Neuronal stem cell (in vitro differentiated cells): ENCODE data around the gene OR10AD1. TPM values are rescaled to one million over a fixed set of nuclear protein-coding genes. Genes with fewer than 3 reads are reported as not detected.

Experiments used
- DNase-seq: peaks from one replicate; pipeline ENCODE4 v3.0.0-alpha.2; 2013; ENCODE audit warnings: low spot score
- H2AFZ ChIP-seq: one replicate; pipeline ENCODE4 v1.6.1; 2013; ENCODE audit warnings: mild to moderate bottlenecking, low read length, inconsistent platforms
- H2AK5ac ChIP-seq: 2 replicates; pipeline ENCODE4 v1.6.1; 2013; ENCODE audit warnings: low read depth, mild to moderate bottlenecking, inconsistent platforms, low read length, moderate library complexity, mixed read lengths
- H2BK120ac ChIP-seq: 2 replicates; pipeline ENCODE4 v1.6.1; 2013; ENCODE audit warnings: low read depth, mild to moderate bottlenecking, inconsistent platforms, low read length, moderate library complexity, mixed read lengths
- H2BK12ac ChIP-seq: one replicate; pipeline ENCODE4 v1.6.1; 2013; ENCODE audit warnings: low read length, inconsistent platforms
- H2BK15ac ChIP-seq: 2 replicates; pipeline ENCODE4 v1.6.1; 2013; ENCODE audit warnings: mild to moderate bottlenecking, low read length, inconsistent platforms, mixed read lengths
- H2BK5ac ChIP-seq: one replicate; pipeline ENCODE4 v1.6.1; 2013; ENCODE audit warnings: inconsistent platforms, mild to moderate bottlenecking, low read length, moderate library complexity
- H3K14ac ChIP-seq: one replicate; pipeline ENCODE4 v1.6.1; 2013; ENCODE audit warnings: low read length, inconsistent platforms
- H3K18ac ChIP-seq: 2 replicates; pipeline ENCODE4 v1.6.1; 2013; ENCODE audit warnings: low read length, inconsistent platforms
- H3K23ac ChIP-seq: 2 replicates; pipeline ENCODE4 v1.6.1; 2013; ENCODE audit warnings: low read depth, mild to moderate bottlenecking, mixed read lengths, low read length, inconsistent platforms; ENCODE audit not compliant: poor library complexity
- H3K27ac ChIP-seq: replicated peaks from 3 replicates; pipeline ENCODE4 v1.5.1; 2013; ENCODE audit warnings: low read length, inconsistent platforms
- H3K27me3 ChIP-seq, 3 experiments: 2 replicates each; pipeline ENCODE4 v1.6.1; 2013; ENCODE audit warnings: low read length in 3 of 3, mild to moderate bottlenecking in 2 of 3, inconsistent platforms in 1 of 3, low read depth in 1 of 3, mixed read lengths in 1 of 3, moderate library complexity in 1 of 3; ENCODE audit not compliant: control insufficient read depth in 3 of 3, insufficient read depth in 3 of 3
- H3K36me3 ChIP-seq, 2 donors: replicated peaks in 1 of 2; 2 replicates each; pipeline ENCODE4 v1.6.1; 2013; ENCODE audit warnings: low read length in 2 of 2; ENCODE audit not compliant: control insufficient read depth in 2 of 2, insufficient read depth in 2 of 2
- H3K4ac ChIP-seq: 2 replicates; pipeline ENCODE4 v1.6.1; 2013; ENCODE audit warnings: inconsistent platforms, mild to moderate bottlenecking, low read length, moderate library complexity
- H3K4me1 ChIP-seq, 2 donors: 1 replicate in 1 of 2; 2 replicates in 1 of 2; pipeline ENCODE4 v1.6.1; 2013; ENCODE audit warnings: low read length in 2 of 2, low read depth in 1 of 2; ENCODE audit not compliant: control insufficient read depth in 2 of 2, insufficient read depth in 1 of 2
- H3K4me2 ChIP-seq: one replicate; pipeline ENCODE4 v1.6.1; 2013; ENCODE audit warnings: mild to moderate bottlenecking, low read length, inconsistent platforms; ENCODE audit not compliant: insufficient read depth, poor library complexity, severe bottlenecking
- H3K4me3 ChIP-seq, 2 donors: 2 replicates each; pipeline ENCODE4 v1.5.1; 2013; ENCODE audit warnings: low read length in 2 of 2, mild to moderate bottlenecking in 2 of 2, inconsistent platforms in 1 of 2, moderate library complexity in 1 of 2
- H3K79me1 ChIP-seq: one replicate; pipeline ENCODE4 v1.6.1; 2013; ENCODE audit warnings: low read depth, mild to moderate bottlenecking, inconsistent platforms, low read length, moderate library complexity
- H3K9ac ChIP-seq: one replicate; pipeline ENCODE4 v1.6.1; 2013; ENCODE audit warnings: mild to moderate bottlenecking, low read depth, low read length, inconsistent platforms; ENCODE audit not compliant: poor library complexity
- H3K9me3 ChIP-seq, 2 donors: replicated peaks in 1 of 2; 2 replicates each; pipeline versions ENCODE3 to v1.6.1; 2013; ENCODE audit warnings: low read length in 2 of 2, mild to moderate bottlenecking in 2 of 2, inconsistent platforms in 1 of 2, low read depth in 1 of 2, mixed read lengths in 1 of 2, moderate library complexity in 1 of 2; ENCODE audit not compliant: control insufficient read depth in 2 of 2, insufficient read depth in 1 of 2
- H4K8ac ChIP-seq: one replicate; pipeline ENCODE4 v1.6.1; 2013; ENCODE audit warnings: low read depth, mild to moderate bottlenecking, inconsistent platforms, low read length, moderate library complexity
- H4K91ac ChIP-seq: one replicate; pipeline ENCODE4 v1.6.1; 2013; ENCODE audit warnings: low read length, low read depth, mild to moderate bottlenecking, inconsistent platforms; ENCODE audit not compliant: poor library complexity
- WGBS, 2 donors: extraction: QIAGEN DNeasy Blood & Tissue Kit; methylation state at CpG; one replicate each; pipeline ENCODE4 v1.1.7; 2013; ENCODE audit warnings: missing lambda C conversion rate in 2 of 2, mixed read lengths in 1 of 2; ENCODE audit not compliant: insufficient read length in 2 of 2, insufficient replicate concordance in 1 of 2; ENCODE audit errors: extremely low coverage in 2 of 2; 5-methylcytosine and 5-hydroxymethylcytosine counted together
- polyA plus RNA-seq, 2 experiments: library from polyadenylated mRNA; stranded (reverse); fragments of 200-250 nt; gene quantifications; one replicate each; pipeline ENCODE4 v1.2.3, GENCODE V29; 2013

Gene OR10AD1, protein sequence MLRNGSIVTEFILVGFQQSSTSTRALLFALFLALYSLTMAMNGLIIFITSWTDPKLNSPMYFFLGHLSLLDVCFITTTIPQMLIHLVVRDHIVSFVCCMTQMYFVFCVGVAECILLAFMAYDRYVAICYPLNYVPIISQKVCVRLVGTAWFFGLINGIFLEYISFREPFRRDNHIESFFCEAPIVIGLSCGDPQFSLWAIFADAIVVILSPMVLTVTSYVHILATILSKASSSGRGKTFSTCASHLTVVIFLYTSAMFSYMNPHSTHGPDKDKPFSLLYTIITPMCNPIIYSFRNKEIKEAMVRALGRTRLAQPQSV
- polyA plus RNA-seq (2013, experiment 1 of 2) = not detected
- polyA plus RNA-seq (2013, experiment 2 of 2) = not detected

DNA sequence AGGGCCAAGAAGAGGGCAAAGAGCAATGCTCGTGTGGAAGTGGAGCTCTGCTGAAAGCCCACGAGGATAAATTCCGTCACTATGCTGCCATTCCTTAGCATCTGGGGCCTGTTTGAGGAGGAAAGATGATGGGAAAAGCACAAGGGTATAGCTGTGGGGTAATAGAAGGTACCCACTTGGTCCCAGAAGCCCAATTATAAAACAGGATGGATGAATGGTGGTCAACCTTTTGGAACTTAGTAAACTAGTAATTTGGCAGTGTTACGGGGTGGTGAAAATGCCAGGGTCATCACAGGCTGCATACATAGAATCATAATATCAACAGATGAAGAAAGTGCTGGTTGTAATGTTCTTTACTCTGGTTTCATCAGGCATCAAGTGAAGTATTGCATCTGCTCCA, at the start of gene OR10AD1:
Gene OR10AD1, minus strand, starts transcription at position 101 of the 400 bp plus-strand sequence. Its CDS starts 0 bp downstream, at position 101.
- H2AK5ac ChIP-seq = no peak within 1 kb of the TSS
- H2BK120ac ChIP-seq = no peak within 1 kb of the TSS
- peaks cover 1 to 2% of the 10 kb centered on the region in 2 donors for H3K4me1 ChIP-seq
- H3K23ac ChIP-seq = no peak within 1 kb of the TSS
- peaks cover 11 to 31% of the 10 kb centered on the region in 2 donors for H3K9me3 ChIP-seq
- H3K27me3 ChIP-seq = no peaks in the 10 kb centered on the region
- H3K79me1 ChIP-seq = no peaks in the 10 kb centered on the region
- H4K91ac ChIP-seq = no peak within 1 kb of the TSS
- H3K4me2 ChIP-seq = no peak within 1 kb of the TSS
- H3K4ac ChIP-seq = no peak within 1 kb of the TSS
- H2BK5ac ChIP-seq = no peak within 1 kb of the TSS
- H2AFZ ChIP-seq = no peak within 1 kb of the TSS
- H2BK15ac ChIP-seq = no peak within 1 kb of the TSS
- no peak within 1 kb of the TSS for H3K14ac ChIP-seq
- H3K27ac ChIP-seq = no peak within 1 kb of the TSS
- WGBS, 2 donors = no CpG with 5 or more reads among the region's 4 CpGs
- no peak within 1 kb of the TSS for H3K9ac ChIP-seq
- H2BK12ac ChIP-seq = no peak within 1 kb of the TSS
- DNase-seq = no peak
- H4K8ac ChIP-seq = no peak within 1 kb of the TSS
- no peaks in the 10 kb centered on the region for H3K36me3 ChIP-seq
- peak within 1 kb of the TSS in 1 of 2 donors; percentile 34 for H3K4me3 ChIP-seq
- H3K18ac ChIP-seq = no peak within 1 kb of the TSS

- Histone ChIP-seq H3K23ac (no peak overlapping the region), H2BK5ac (no peak overlapping the region), H2BK120ac (no peak overlapping the region), H3K36me3 (no peaks in the 10 kb centered on the region), H3K27ac (no peak overlapping the region), H2BK15ac (no peak overlapping the region), H3K4me1 (peaks cover 0 to 9% of the 10 kb centered on the region in 2 donors), H3K9ac (no peak overlapping the region), H4K8ac (peak overlapping the region; percentile 31), H3K27me3 (no peaks in the 10 kb centered on the region), H3K4ac (no peak overlapping the region), H2AK5ac (no peak overlapping the region), H2BK12ac (no peak overlapping the region), H3K9me3 (peaks cover 0 to 9% of the 10 kb centered on the region in 2 donors), H3K79me1 (no peaks in the 10 kb centered on the region), H4K91ac (no peak overlapping the region), H3K4me3 (peak overlapping the region in 1 of 2 donors; percentile 33), H3K18ac (no peak overlapping the region), H3K4me2 (no peak overlapping the region), H3K14ac (no peak overlapping the region), H2AFZ (peak overlapping the region; percentile 69)
- no CpG with 5 or more reads among the region's 5 CpGs for WGBS, 2 donors
- DNase-seq = no peak
These were observed 44.3 kb upstream of the OR10AD1 start for GRCh38 chr12:48247181-48247966.

DNA sequence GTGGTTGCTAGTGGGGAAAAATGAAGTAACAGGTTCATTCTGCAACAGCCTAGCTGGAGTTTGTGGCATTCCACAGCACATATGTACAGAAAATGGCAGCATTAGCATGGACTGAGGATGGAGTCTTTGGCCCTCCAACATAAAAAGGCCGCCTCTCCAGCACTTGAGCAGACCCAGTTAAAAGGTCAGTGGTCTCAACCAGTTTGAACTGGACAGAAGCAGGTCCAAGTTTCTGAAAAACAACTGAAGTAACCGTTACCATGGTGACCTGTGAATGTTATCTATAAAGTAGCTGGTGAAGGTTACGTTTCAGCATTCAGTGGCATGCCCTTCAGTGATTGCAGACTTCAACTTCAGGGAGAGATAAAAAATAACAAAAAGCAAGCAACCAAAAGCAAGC, 34.1 kb upstream of the OR10AD1 start:
- Histone ChIP-seq H4K91ac (no peak overlapping the region), H2AFZ (peak overlapping the region; percentile 33)
- no CpG with 5 or more reads among the region's 3 CpGs for WGBS, 2 donors

GRCh38 chr12:48235796-48236333, 32.8 kb upstream of the OR10AD1 start:
- no peak overlapping the region for H3K4me2 ChIP-seq
- H2AFZ ChIP-seq = no peak overlapping the region
- no peak overlapping the region for H2AK5ac ChIP-seq
- WGBS, 2 donors = no CpG with 5 or more reads among the region's 4 CpGs
- H3K18ac ChIP-seq = no peak overlapping the region
- no peak overlapping the region for H3K4ac ChIP-seq
- H3K27me3 ChIP-seq = no peaks in the 10 kb centered on the region
- no peak overlapping the region for H3K27ac ChIP-seq
- no peak overlapping the region for H2BK5ac ChIP-seq
- no peak overlapping the region for H2BK15ac ChIP-seq
- H4K91ac ChIP-seq = no peak overlapping the region
- no peak overlapping the region for H3K4me3 ChIP-seq
- no peak overlapping the region for H3K23ac ChIP-seq
- H3K9me3 ChIP-seq = peaks cover 0 to 19% of the 10 kb centered on the region in 2 donors
- DNase-seq = no peak
- H3K9ac ChIP-seq = no peak overlapping the region
- no peak overlapping the region for H4K8ac ChIP-seq
- H3K4me1 ChIP-seq = peaks cover 0 to 23% of the 10 kb centered on the region in 2 donors
- no peak overlapping the region for H3K14ac ChIP-seq
- H2BK120ac ChIP-seq = no peak overlapping the region
- no peaks in the 10 kb centered on the region for H3K79me1 ChIP-seq
- no peak overlapping the region for H2BK12ac ChIP-seq
- no peaks in the 10 kb centered on the region for H3K36me3 ChIP-seq

More for the DNA sequence above, 34.1 kb upstream of the OR10AD1 start:
- Histone ChIP-seq H3K4me2 (no peak overlapping the region), H2BK15ac (no peak overlapping the region), H2AK5ac (no peak overlapping the region), H2BK120ac (no peak overlapping the region), H2BK12ac (no peak overlapping the region), H3K9ac (no peak overlapping the region), H3K27me3 (no peaks in the 10 kb centered on the region), H3K27ac (no peak overlapping the region), H3K36me3 (no peaks in the 10 kb centered on the region), H3K79me1 (no peaks in the 10 kb centered on the region), H4K8ac (no peak overlapping the region), H3K4ac (no peak overlapping the region), H3K9me3 (peaks cover 0 to 21% of the 10 kb centered on the region in 2 donors), H3K4me3 (no peak overlapping the region), H2BK5ac (no peak overlapping the region), H3K23ac (no peak overlapping the region), H3K14ac (no peak overlapping the region), H3K18ac (no peak overlapping the region), H3K4me1 (peaks cover 0 to 23% of the 10 kb centered on the region in 2 donors)
- no peak for DNase-seq
